CD4-positive, alpha-beta memory T cell (primary cell): Measurements from ENCODE around the gene UMOD. TPM values are rescaled to one million over a fixed set of nuclear protein-coding genes. Genes with fewer than 3 reads are reported as not detected.

Source experiments
- CTCF ChIA-PET: fragments of 350-600 bp; sonication (Branson Sonifier 250); formaldehyde crosslinking; loops from one replicate; lab custom pipeline; 2021; ENCODE audit warnings: inconsistent platforms; ENCODE audit not compliant: partially characterized antibody; lab: Charles Lee
- POLR2A ChIA-PET: fragments of 350-600 bp; sonication (Branson Sonifier 250); formaldehyde crosslinking; loops from one replicate; lab custom pipeline; 2021; ENCODE audit not compliant: partially characterized antibody; lab: Charles Lee
- DNase-seq, 5 donors: peaks; one replicate each; pipeline versions ENCODE4 v3.0.0 to v3.0.0-alpha.2; 2020 to 2022; ENCODE audit warnings: mixed read lengths in 1 of 5
- H3K27ac ChIP-seq: one replicate; pipeline ENCODE4 v1.7.0; 2013; ENCODE audit warnings: low read depth, low read length
- H3K27me3 ChIP-seq: 2 replicates; pipeline ENCODE4 v1.7.0; 2013; ENCODE audit warnings: mild to moderate bottlenecking, low read length, moderate library complexity; ENCODE audit not compliant: insufficient read depth
- H3K36me3 ChIP-seq: 2 replicates; pipeline ENCODE4 v1.7.0; 2013; ENCODE audit warnings: mild to moderate bottlenecking, low read length, moderate library complexity; ENCODE audit not compliant: insufficient read depth
- H3K4me1 ChIP-seq: 2 replicates; pipeline ENCODE4 v1.7.0; 2013; ENCODE audit warnings: mild to moderate bottlenecking, low read length, moderate library complexity; ENCODE audit not compliant: insufficient read depth
- H3K4me3 ChIP-seq, 2 donors: one replicate each; pipeline ENCODE4 v1.7.0; 2013; ENCODE audit warnings: low read length in 2 of 2, mild to moderate bottlenecking in 1 of 2
- H3K9me3 ChIP-seq, 2 donors: one replicate each; pipeline ENCODE4 v1.7.0; 2013; ENCODE audit warnings: low read length in 2 of 2, control low read depth in 1 of 2; ENCODE audit not compliant: control insufficient read depth in 1 of 2
- H3K27ac Mint-ChIP-seq, 7 donors: one replicate each; pipeline ENCODE4 v1.8.0; 2020 to 2021; ENCODE audit warnings: mixed read lengths in 7 of 7, mild to moderate bottlenecking in 6 of 7, inconsistent platforms in 3 of 7, moderate library complexity in 3 of 7
- H3K27me3 Mint-ChIP-seq, 2 donors: one replicate each; pipeline ENCODE4 v1.8.0; 2020 to 2021; ENCODE audit warnings: mixed read lengths in 2 of 2
- H3K36me3 Mint-ChIP-seq, 2 donors: one replicate each; pipeline ENCODE4 v1.8.0; 2020 to 2021; ENCODE audit warnings: mixed read lengths in 2 of 2, inconsistent platforms in 1 of 2, mild to moderate bottlenecking in 1 of 2
- H3K4me1 Mint-ChIP-seq, 4 donors: one replicate each; pipeline ENCODE4 v1.8.0; 2020 to 2021; ENCODE audit warnings: mixed read lengths in 4 of 4, mild to moderate bottlenecking in 1 of 4
- H3K4me3 Mint-ChIP-seq, 8 donors: one replicate each; pipeline ENCODE4 v1.8.0; 2020 to 2021; ENCODE audit warnings: mixed read lengths in 8 of 8, mild to moderate bottlenecking in 7 of 8, moderate library complexity in 6 of 8, inconsistent platforms in 3 of 8
- H3K9me3 Mint-ChIP-seq, 8 donors: one replicate each; pipeline ENCODE4 v1.8.0; 2020 to 2021; ENCODE audit warnings: mixed read lengths in 8 of 8, mild to moderate bottlenecking in 5 of 8, inconsistent platforms in 3 of 8, moderate library complexity in 1 of 8
- intact Hi-C: fragments of 100-400 bp; cut with micrococcal nuclease; formaldehyde crosslinking; loops from one replicate; pipeline ENCODE4 v1.15.1; 2023
- polyA plus RNA-seq, 2 donors: library from polyadenylated mRNA; unstranded; fragments of 300-500 nt; fragmentation: Illumina TruSeq; gene quantifications; one replicate each; pipeline ENCODE4 v1.2.3, GENCODE V29; 2021
- total RNA-seq, 2 experiments: library from RNA; stranded (reverse); gene quantifications; one replicate each; pipeline ENCODE4 v1.2.3, GENCODE V29; 2021

Gene UMOD
- total and polyA plus RNA-seq, 4 experiments from 2014 or later = not detected

- Histone ChIP-seq H3K36me3 (no peaks in the 10 kb centered on the region), H3K27me3 (no peaks in the 10 kb centered on the region), H3K27ac (no peak overlapping the region), H3K4me1 (no peaks in the 10 kb centered on the region), H3K4me3 (no peak overlapping the region), H3K9me3 (no peaks in the 10 kb centered on the region)
- ChIA-PET POLR2A (no interaction called here), CTCF (interaction anchor here (0.6 to 1.5 kb wide), 2 partner anchors 11 to 742 kb away, joined by 3 to 4 read pairs; no protein-coding TSS in a partner anchor)
- peaks cover 0 to 4% (median 1%) of the 10 kb centered on the region in 4 donors for H3K4me1 Mint-ChIP-seq
- H3K4me3 Mint-ChIP-seq = no peak overlapping the region
- no peak for DNase-seq
- peaks cover 9% of the 10 kb centered on the region in 2 donors for H3K27me3 Mint-ChIP-seq
- no peaks in the 10 kb centered on the region for H3K36me3 Mint-ChIP-seq
- H3K27ac Mint-ChIP-seq = no peak overlapping the region
- intact Hi-C loops = loop anchor here (5.0 kb wide), 2 partner anchors 395 to 745 kb away; partner anchors contain the start of gene VPS35L
- H3K9me3 Mint-ChIP-seq = peaks cover 0 to 4% (median 0%) of the 10 kb centered on the region in 8 donors
Measured at GRCh38 chr16:20302389-20302788, 50.1 kb downstream of the UMOD start.

GRCh38 chr16:20301840-20302239 is 50.7 kb downstream of the UMOD start:
- intact Hi-C loops = loop anchor here (5.0 kb wide), 2 partner anchors 395 to 745 kb away; partner anchors contain the start of gene VPS35L
- Mint-ChIP-seq H3K9me3 (peaks cover 0 to 4% (median 0%) of the 10 kb centered on the region in 8 donors), H3K4me1 (peaks cover 0 to 4% (median 1%) of the 10 kb centered on the region in 4 donors), H3K4me3 (no peak overlapping the region), H3K27ac (no peak overlapping the region), H3K36me3 (no peaks in the 10 kb centered on the region), H3K27me3 (peaks cover 9% of the 10 kb centered on the region in 2 donors)
- CTCF ChIA-PET = interaction anchor here (0.6 to 3.5 kb wide), 3 partner anchors 10 to 742 kb away, joined by 3 to 25 read pairs (median 4); no protein-coding TSS in a partner anchor
- no peak for DNase-seq
- H3K36me3 ChIP-seq = no peaks in the 10 kb centered on the region
- H3K9me3 ChIP-seq = no peaks in the 10 kb centered on the region
- H3K4me3 ChIP-seq = no peak overlapping the region
- POLR2A ChIA-PET = no interaction called here
- H3K4me1 ChIP-seq = no peaks in the 10 kb centered on the region
- no peaks in the 10 kb centered on the region for H3K27me3 ChIP-seq
- H3K27ac ChIP-seq = no peak overlapping the region

GRCh38 chr16:20300312-20301097 is 52.0 kb downstream of the UMOD start:
- Mint-ChIP-seq H3K4me3 (no peak overlapping the region), H3K27ac (no peak overlapping the region), H3K4me1 (peaks cover 0 to 4% (median 1%) of the 10 kb centered on the region in 4 donors), H3K36me3 (no peaks in the 10 kb centered on the region), H3K9me3 (peaks cover 0 to 4% (median 0%) of the 10 kb centered on the region in 8 donors), H3K27me3 (peaks cover 4 to 6% of the 10 kb centered on the region in 2 donors)
- ChIA-PET POLR2A (no interaction called here), CTCF (interaction anchor here (1.3 to 3.5 kb wide), 5 partner anchors 8 to 393 kb away, joined by 3 to 25 read pairs (median 4); no protein-coding TSS in a partner anchor)
- no peaks in the 10 kb centered on the region for H3K36me3 ChIP-seq
- H3K4me1 ChIP-seq = no peaks in the 10 kb centered on the region
- no peak overlapping the region for H3K27ac ChIP-seq
- H3K4me3 ChIP-seq = no peak overlapping the region
- no peaks in the 10 kb centered on the region for H3K9me3 ChIP-seq
- intact Hi-C loops = loop anchor here (5.0 kb wide), 2 partner anchors 393 to 743 kb away; partner anchors contain the start of gene VPS35L
- H3K27me3 ChIP-seq = no peaks in the 10 kb centered on the region
- DNase-seq = peak in 4 of 5 donors; percentile 1 to 4 (median 2)

- no peak for DNase-seq
- Histone ChIP-seq H3K9me3 (no peaks in the 10 kb centered on the region), H3K27me3 (no peaks in the 10 kb centered on the region), H3K4me1 (no peaks in the 10 kb centered on the region), H3K36me3 (no peaks in the 10 kb centered on the region), H3K4me3 (no peak overlapping the region), H3K27ac (no peak overlapping the region)
- Mint-ChIP-seq H3K4me3 (peak overlapping the region in 1 of 8 donors; percentile 18), H3K9me3 (peaks cover 0 to 2% (median 0%) of the 10 kb centered on the region in 8 donors), H3K27me3 (peaks cover 3 to 7% of the 10 kb centered on the region in 2 donors), H3K27ac (no peak overlapping the region), H3K36me3 (no peaks in the 10 kb centered on the region), H3K4me1 (peaks cover 0 to 4% (median 1%) of the 10 kb centered on the region in 4 donors)
- intact Hi-C loops = no loop called here
- CTCF ChIA-PET = interaction anchor here (3.5 kb wide), 1 partner anchor 391 kb away, joined by 25 read pairs; no protein-coding TSS in a partner anchor
- POLR2A ChIA-PET = interaction anchor here (0.6 kb wide), 1 partner anchor 1262 kb away, joined by 3 read pairs; no protein-coding TSS in a partner anchor
Measured at GRCh38 chr16:20298452-20298851, 54.1 kb downstream of the UMOD start.

GRCh38 chr16:20291208-20292206 is 61.0 kb downstream of the UMOD start:
- Histone ChIP-seq H3K4me1 (no peaks in the 10 kb centered on the region), H3K36me3 (no peaks in the 10 kb centered on the region), H3K27me3 (no peaks in the 10 kb centered on the region), H3K9me3 (no peaks in the 10 kb centered on the region), H3K4me3 (no peak overlapping the region), H3K27ac (no peak overlapping the region)
- H3K27me3 Mint-ChIP-seq = peaks cover 0 to 6% of the 10 kb centered on the region in 2 donors
- POLR2A ChIA-PET = no interaction called here
- H3K4me1 Mint-ChIP-seq = no peaks in the 10 kb centered on the region
- no peak for DNase-seq
- H3K4me3 Mint-ChIP-seq = no peak overlapping the region
- CTCF ChIA-PET = interaction anchor here (1.2 kb wide), 1 partner anchor 10 kb away, joined by 4 read pairs; no protein-coding TSS in a partner anchor
- H3K36me3 Mint-ChIP-seq = no peaks in the 10 kb centered on the region
- peaks cover 0 to 3% (median 0%) of the 10 kb centered on the region in 8 donors for H3K9me3 Mint-ChIP-seq
- intact Hi-C loops = no loop called here
- no peak overlapping the region for H3K27ac Mint-ChIP-seq

- Mint-ChIP-seq H3K9me3 (peaks cover 0 to 5% (median 0%) of the 10 kb centered on the region in 8 donors), H3K27ac (no peak overlapping the region), H3K27me3 (peaks cover 0 to 5% of the 10 kb centered on the region in 2 donors), H3K4me1 (no peaks in the 10 kb centered on the region), H3K4me3 (no peak overlapping the region), H3K36me3 (no peaks in the 10 kb centered on the region)
- Histone ChIP-seq H3K4me3 (no peak overlapping the region), H3K27ac (no peak overlapping the region), H3K27me3 (no peaks in the 10 kb centered on the region), H3K9me3 (no peaks in the 10 kb centered on the region), H3K36me3 (no peaks in the 10 kb centered on the region), H3K4me1 (no peaks in the 10 kb centered on the region)
- CTCF ChIA-PET = no interaction called here
- POLR2A ChIA-PET = no interaction called here
- intact Hi-C loops = no loop called here
- DNase-seq = no peak
Measured at GRCh38 chr16:20289571-20289970, 62.9 kb downstream of the UMOD start.
